ENCODE results near the gene CCL28.

CCL28 gene

GRCh38 chr5:43348861-43349363 is 63.3 kb downstream of the CCL28 start:
- no peak for TF ChIP-seq CTCF (IDR thresholded peaks at IDR 0.05; ENCODE audit: borderline replicate concordance, insufficient read depth, low read depth, low read length)
- H3K4me3 ChIP-seq (ENCODE audit: low read depth, low read length): no peak overlapping the region

GRCh38 chr5:43348207-43348606 is 64.0 kb downstream of the CCL28 start:
- no peak overlapping the region for H3K4me3 ChIP-seq (ENCODE audit: low read depth, low read length)
- no peak for TF ChIP-seq CTCF (IDR thresholded peaks at IDR 0.05; ENCODE audit: borderline replicate concordance, insufficient read depth, low read depth, low read length)

- TF ChIP-seq CTCF (IDR thresholded peaks at IDR 0.05; ENCODE audit: borderline replicate concordance, insufficient read depth, low read depth, low read length): no peak
- H3K4me3 ChIP-seq (ENCODE audit: low read depth, low read length): no peak overlapping the region
Measured at GRCh38 chr5:43338862-43339261, 73.3 kb downstream of the CCL28 start.

- H3K4me3 ChIP-seq (ENCODE audit: low read depth, low read length): no peak overlapping the region
- TF ChIP-seq CTCF (IDR thresholded peaks at IDR 0.05; ENCODE audit: borderline replicate concordance, insufficient read depth, low read depth, low read length): no peak
Measured at GRCh38 chr5:43336159-43336558, 76.0 kb downstream of the CCL28 start.

GRCh38 chr5:43335681-43336080 is 76.5 kb downstream of the CCL28 start:
- H3K4me3 ChIP-seq (ENCODE audit: low read depth, low read length): no peak overlapping the region
- no peak for TF ChIP-seq CTCF (IDR thresholded peaks at IDR 0.05; ENCODE audit: borderline replicate concordance, insufficient read depth, low read depth, low read length)

- TF ChIP-seq CTCF (IDR thresholded peaks at IDR 0.05; ENCODE audit: borderline replicate concordance, insufficient read depth, low read depth, low read length): no peak
- no peak overlapping the region for H3K4me3 ChIP-seq (ENCODE audit: low read depth, low read length)
Measured at GRCh38 chr5:43332401-43332800, 79.8 kb downstream of the CCL28 start.
